HEK293T (cell line): ENCODE results near the gene SLC6A12.

Experiments
- CTCF ChIA-PET: fragments of 350-600 bp; formaldehyde crosslinking; extraction: SDS; loops from one replicate; lab custom pipeline; 2021; ENCODE audit warnings: antibody characterized with exemption, inconsistent platforms; lab: Yijun Ruan, JAX
- POLR2A ChIA-PET: fragments of 350-600 bp; formaldehyde crosslinking; extraction: SDS; loops from one replicate; lab custom pipeline; 2020; ENCODE audit warnings: antibody characterized with exemption, inconsistent platforms; lab: Yijun Ruan, JAX
- DNase-seq: peaks from one replicate; pipeline ENCODE4 v3.0.0; 2012; ENCODE audit warnings: mixed read lengths; ENCODE audit errors: extremely low spot score
- ARNT ChIP-seq: fragments of 450-650 bp; IDR thresholded peaks from 2 replicates; pipeline ENCODE4 v1.6.1; 2017; ENCODE audit warnings: mild to moderate bottlenecking
- BHLHE40 ChIP-seq: fragments of 450-650 bp; IDR thresholded peaks from 2 replicates; pipeline ENCODE4 v1.6.1; 2016; ENCODE audit warnings: mild to moderate bottlenecking, moderate library complexity, borderline replicate concordance
- CTBP1 ChIP-seq: fragments of 450-650 bp; IDR thresholded peaks from 2 replicates; pipeline ENCODE4 v1.6.1; 2016; ENCODE audit warnings: borderline replicate concordance
- ELF4 ChIP-seq: fragments of 450-650 bp; IDR thresholded peaks from 2 replicates; pipeline ENCODE4 v1.6.1; 2017; ENCODE audit warnings: antibody characterized with exemption
- FOXA1 ChIP-seq: fragments of 450-650 bp; IDR thresholded peaks from 2 replicates; pipeline ENCODE4 v1.6.1; 2016; ENCODE audit warnings: mild to moderate bottlenecking
- FOXK2 ChIP-seq: fragments of 450-650 bp; IDR thresholded peaks from 2 replicates; pipeline ENCODE4 v1.6.1; 2016; ENCODE audit warnings: mild to moderate bottlenecking
- FOXM1 ChIP-seq: fragments of 450-650 bp; IDR thresholded peaks from 2 replicates; pipeline ENCODE4 v1.6.1; 2017; ENCODE audit warnings: mild to moderate bottlenecking, borderline replicate concordance
- HDGF ChIP-seq: fragments of 450-650 bp; IDR thresholded peaks from 2 replicates; pipeline ENCODE4 v1.6.1; 2017; ENCODE audit warnings: antibody characterized with exemption, borderline replicate concordance
- L3MBTL2 ChIP-seq: fragments of 450-650 bp; conservative IDR thresholded peaks from 2 replicates; pipeline ENCODE4 v1.6.1; 2016; ENCODE audit warnings: mild to moderate bottlenecking
- LEF1 ChIP-seq: fragments of 450-650 bp; IDR thresholded peaks from 2 replicates; pipeline ENCODE4 v1.6.1; 2017; ENCODE audit warnings: mild to moderate bottlenecking, borderline replicate concordance
- NFRKB ChIP-seq: fragments of 450-650 bp; IDR thresholded peaks from 2 replicates; pipeline ENCODE4 v1.6.1; 2016; ENCODE audit warnings: mild to moderate bottlenecking, moderate library complexity
- SP1 ChIP-seq: fragments of 450-650 bp; IDR thresholded peaks from 2 replicates; pipeline ENCODE4 v1.6.1; 2017
- SUZ12 ChIP-seq: fragments of 450-650 bp; IDR thresholded peaks from 2 replicates; pipeline ENCODE4 v1.6.1; 2016; ENCODE audit warnings: mild to moderate bottlenecking
- TARDBP ChIP-seq: fragments of 450-650 bp; IDR thresholded peaks from 2 replicates; pipeline ENCODE4 v1.6.1; 2016
- ZNF384 ChIP-seq: fragments of 450-650 bp; IDR thresholded peaks from 2 replicates; pipeline ENCODE4 v1.6.1; 2016
- TF ChIP-seq, protein P1 (sequence below): fragments of 450-650 bp; IDR thresholded peaks from 2 replicates; pipeline ENCODE4 v1.6.1; 2016

The SLC6A12 gene

DNA sequence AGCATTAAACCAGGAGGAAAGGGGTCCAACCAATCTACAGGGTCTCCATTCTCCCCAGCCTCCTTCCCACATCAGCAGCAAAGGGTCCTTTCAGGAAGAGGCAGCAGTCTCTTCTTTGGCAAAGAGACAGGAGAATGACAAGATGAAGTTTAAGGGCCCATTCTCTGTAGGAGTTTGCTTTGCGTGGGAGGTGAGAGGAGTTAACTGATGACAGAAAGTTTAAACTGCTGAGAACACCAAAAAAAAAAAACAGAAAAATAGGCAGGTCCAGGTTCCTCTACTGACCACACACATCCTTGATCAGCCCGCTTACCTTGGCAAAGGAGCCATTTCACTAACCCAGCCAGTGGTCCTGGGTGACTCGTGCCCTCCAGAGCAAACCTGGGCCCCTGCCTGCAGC, 43.0 kb upstream of the SLC6A12 start:
- TF ChIP-seq SP1 (no peak), ARNT (no peak), FOXM1 (no peak), SUZ12 (no peak), FOXA1 (no peak), CTBP1 (no peak), FOXK2 (no peak)
- TF ChIP-seq, protein P1, sequence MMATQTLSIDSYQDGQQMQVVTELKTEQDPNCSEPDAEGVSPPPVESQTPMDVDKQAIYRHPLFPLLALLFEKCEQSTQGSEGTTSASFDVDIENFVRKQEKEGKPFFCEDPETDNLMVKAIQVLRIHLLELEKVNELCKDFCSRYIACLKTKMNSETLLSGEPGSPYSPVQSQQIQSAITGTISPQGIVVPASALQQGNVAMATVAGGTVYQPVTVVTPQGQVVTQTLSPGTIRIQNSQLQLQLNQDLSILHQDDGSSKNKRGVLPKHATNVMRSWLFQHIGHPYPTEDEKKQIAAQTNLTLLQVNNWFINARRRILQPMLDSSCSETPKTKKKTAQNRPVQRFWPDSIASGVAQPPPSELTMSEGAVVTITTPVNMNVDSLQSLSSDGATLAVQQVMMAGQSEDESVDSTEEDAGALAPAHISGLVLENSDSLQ: no peak
- POLR2A ChIA-PET: no interaction called here
- CTCF ChIA-PET: no interaction called here
- DNase-seq: no peak

- CTCF ChIA-PET: no interaction called here
- no peak for DNase-seq
- POLR2A ChIA-PET: no interaction called here
- TF ChIP-seq BHLHE40 (no peak), SUZ12 (no peak), ARNT (no peak), TARDBP (no peak), FOXM1 (no peak), HDGF (no peak), SP1 (no peak), ZNF384 (no peak), L3MBTL2 (no peak), ELF4 (no peak), FOXK2 (no peak), CTBP1 (no peak), NFRKB (no peak), LEF1 (no peak), FOXA1 (no peak)
- TF ChIP-seq, protein P1: no peak
These were observed 42.3 kb upstream of the SLC6A12 start for GRCh38 chr12:256225-256624.

- POLR2A ChIA-PET: no interaction called here
- CTCF ChIA-PET: interaction anchor here (0.6 kb wide), 1 partner anchor 73 kb away, joined by 3 read pairs; no protein-coding TSS in a partner anchor
These were observed 41.0 kb upstream of the SLC6A12 start for GRCh38 chr12:254912-255311.

GRCh38 chr12:254039-254438, 40.1 kb upstream of the SLC6A12 start:
- DNase-seq: no peak
- POLR2A ChIA-PET: no interaction called here
- TF ChIP-seq ELF4 (no peak), FOXK2 (no peak), FOXM1 (no peak)
- CTCF ChIA-PET: no interaction called here

More at GRCh38 chr12:254912-255311, 41.0 kb upstream of the SLC6A12 start:
- TF ChIP-seq SP1: no peak
- no peak for TF ChIP-seq ZNF384
- no peak for TF ChIP-seq LEF1
- no peak for TF ChIP-seq CTBP1
- TF ChIP-seq ELF4: no peak
- TF ChIP-seq SUZ12: no peak
- TF ChIP-seq TARDBP: no peak
- TF ChIP-seq FOXM1: no peak
- TF ChIP-seq L3MBTL2: no peak
- no peak for TF ChIP-seq ARNT
- DNase-seq: no peak

GRCh38 chr12:253116-253831, 39.3 kb upstream of the SLC6A12 start:
- ChIA-PET POLR2A (no interaction called here), CTCF (no interaction called here)
- TF ChIP-seq NFRKB (no peak), ZNF384 (no peak), ELF4 (no peak), SP1 (no peak), FOXA1 (no peak), HDGF (no peak), FOXK2 (no peak), BHLHE40 (no peak), SUZ12 (no peak), TARDBP (no peak), ARNT (no peak)
- TF ChIP-seq, protein P1: no peak
- no peak for DNase-seq

- no peak for DNase-seq
- ChIA-PET POLR2A (no interaction called here), CTCF (no interaction called here)
- no peak for TF ChIP-seq SP1
- TF ChIP-seq FOXA1: no peak
- no peak for TF ChIP-seq CTBP1
- TF ChIP-seq BHLHE40: no peak
- no peak for TF ChIP-seq FOXK2
- no peak for TF ChIP-seq TARDBP
- TF ChIP-seq LEF1: no peak
- TF ChIP-seq L3MBTL2: no peak
- TF ChIP-seq SUZ12: no peak
- no peak for TF ChIP-seq FOXM1
- TF ChIP-seq ARNT: no peak
- TF ChIP-seq, protein P1: no peak
- no peak for TF ChIP-seq HDGF
These were observed 38.7 kb upstream of the SLC6A12 start for GRCh38 chr12:252636-253035.
